Natural killer cell (primary cell): ENCODE results near the gene CHAD. TPM values are rescaled to one million over a fixed set of nuclear protein-coding genes. Genes with fewer than 3 reads are reported as not detected.

Experiments
- ATAC-seq, 3 donors: fragments of 150-1000 bp in 2 of 3; fragments of 200-7000 bp in 1 of 3; cut with Tn5 transposase; 1 replicate in 1 of 3; 2 replicates in 2 of 3; pipeline ENCODE4 v1.10.0; 2021; ENCODE audit warnings: mild to moderate bottlenecking in 2 of 3, moderate library complexity in 2 of 3
- DNase-seq, 2 donors: peaks; one replicate each; pipeline versions ENCODE4 v3.0.0 to v3.0.0-alpha.2; 2013 to 2021; ENCODE audit warnings: mixed read lengths in 1 of 2
- H3K27ac ChIP-seq: one replicate; pipeline ENCODE4 v1.5.1; 2013; ENCODE audit warnings: mild to moderate bottlenecking, low read length
- H3K27me3 ChIP-seq: one replicate; pipeline ENCODE4 v1.6.1; 2013; ENCODE audit warnings: low read length; ENCODE audit not compliant: control insufficient read depth, insufficient read depth
- H3K36me3 ChIP-seq: one replicate; pipeline ENCODE4 v1.6.1; 2013; ENCODE audit warnings: low read length; ENCODE audit not compliant: control insufficient read depth, insufficient read depth
- H3K4me1 ChIP-seq: one replicate; pipeline ENCODE4 v1.6.1; 2013; ENCODE audit warnings: low read length; ENCODE audit not compliant: control insufficient read depth, insufficient read depth
- H3K4me3 ChIP-seq: one replicate; pipeline ENCODE4 v1.5.1; 2013; ENCODE audit warnings: low read length
- H3K9me3 ChIP-seq: one replicate; pipeline ENCODE4 v1.6.1; 2013; ENCODE audit warnings: low read length; ENCODE audit not compliant: control insufficient read depth, insufficient read depth
- H3K27ac Mint-ChIP-seq, 2 donors: one replicate each; pipeline ENCODE4 v1.8.0; 2022; ENCODE audit warnings: mild to moderate bottlenecking in 2 of 2, mixed read lengths in 2 of 2, moderate library complexity in 1 of 2
- H3K27me3 Mint-ChIP-seq, 2 donors: one replicate each; pipeline ENCODE4 v1.8.0; 2022; ENCODE audit warnings: low read depth in 2 of 2, mixed read lengths in 2 of 2
- H3K36me3 Mint-ChIP-seq: one replicate; pipeline ENCODE4 v1.8.0; 2022; ENCODE audit warnings: mixed read lengths
- H3K4me1 Mint-ChIP-seq, 2 donors: one replicate each; pipeline ENCODE4 v1.8.0; 2022; ENCODE audit warnings: mixed read lengths in 2 of 2
- H3K4me3 Mint-ChIP-seq: one replicate; pipeline ENCODE4 v1.8.0; 2022; ENCODE audit warnings: mild to moderate bottlenecking, moderate library complexity, mixed read lengths
- H3K9me3 Mint-ChIP-seq, 2 donors: one replicate each; pipeline ENCODE4 v1.8.0; 2022; ENCODE audit warnings: mixed read lengths in 2 of 2
- WGBS: methylation state at CpG from one replicate; pipeline ENCODE4 v1.1.7; 2013; ENCODE audit warnings: missing lambda C conversion rate; ENCODE audit not compliant: insufficient coverage; 5-methylcytosine and 5-hydroxymethylcytosine counted together
- intact Hi-C: fragments of 100-400 bp; cut with micrococcal nuclease; formaldehyde crosslinking; loops from one replicate; pipeline ENCODE4 v1.14.2; 2022
- total RNA-seq, 4 donors: library from RNA; stranded (reverse); fragments of 120-200 nt in 1 of 4; gene quantifications; one replicate each; pipeline versions ENCODE4 v1.2.3 to v1.2.4, GENCODE V29; 2013 to 2022
- TF ChIP-seq, protein P1 (sequence below): fragments of 200-600 bp; IDR thresholded peaks from one replicate; pipeline ENCODE4 v1.8.0; 2022; ENCODE audit warnings: antibody characterized with exemption

Gene CHAD
- total RNA-seq, 3 donors from 2014 or later (not counting 1 experiment from before 2014, with no cell fraction given), result 0.60 TPM; not detected in 2

DNA sequence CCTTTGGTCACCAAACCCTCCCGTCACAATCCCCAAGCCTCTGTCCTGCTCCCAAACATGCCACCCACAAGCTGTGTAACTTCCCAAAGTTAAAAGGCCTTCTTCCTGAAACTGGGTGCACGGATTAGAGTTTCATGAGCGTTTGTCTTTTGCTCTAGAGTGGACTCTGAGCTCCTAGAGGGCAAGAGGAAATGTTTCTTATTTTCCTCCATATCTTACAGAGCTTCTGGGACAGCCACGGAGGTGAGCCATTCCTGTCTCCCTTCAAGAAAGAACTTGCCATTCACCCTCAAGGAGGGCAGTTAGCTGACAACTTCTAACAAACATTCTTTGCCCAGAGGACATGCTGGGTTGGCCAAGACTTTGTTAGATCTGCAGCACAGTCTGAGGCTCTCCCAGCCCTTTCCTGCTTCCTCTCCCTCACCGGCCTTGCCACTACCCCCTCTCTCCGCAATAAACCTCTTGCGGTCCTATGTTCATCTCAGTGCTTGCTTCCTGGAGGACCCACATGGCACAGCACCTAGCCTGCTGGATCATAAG is 37.0 kb upstream of the CHAD start:
- H3K27me3 ChIP-seq, result no peaks in the 10 kb centered on the region
- no peaks in the 10 kb centered on the region for H3K9me3 ChIP-seq
- ATAC-seq, result no peak
- peaks cover 13% of the 10 kb centered on the region for H3K4me1 ChIP-seq
- no peaks in the 10 kb centered on the region for H3K36me3 ChIP-seq
- Mint-ChIP-seq H3K36me3 (no peaks in the 10 kb centered on the region), H3K4me3 (no peak overlapping the region), H3K27me3 (peaks cover 0 to 21% of the 10 kb centered on the region in 2 donors), H3K4me1 (peaks cover 13 to 20% of the 10 kb centered on the region in 2 donors), H3K9me3 (no peaks in the 10 kb centered on the region), H3K27ac (no peak overlapping the region)
- intact Hi-C loops, result no loop called here
- TF ChIP-seq, protein P1, sequence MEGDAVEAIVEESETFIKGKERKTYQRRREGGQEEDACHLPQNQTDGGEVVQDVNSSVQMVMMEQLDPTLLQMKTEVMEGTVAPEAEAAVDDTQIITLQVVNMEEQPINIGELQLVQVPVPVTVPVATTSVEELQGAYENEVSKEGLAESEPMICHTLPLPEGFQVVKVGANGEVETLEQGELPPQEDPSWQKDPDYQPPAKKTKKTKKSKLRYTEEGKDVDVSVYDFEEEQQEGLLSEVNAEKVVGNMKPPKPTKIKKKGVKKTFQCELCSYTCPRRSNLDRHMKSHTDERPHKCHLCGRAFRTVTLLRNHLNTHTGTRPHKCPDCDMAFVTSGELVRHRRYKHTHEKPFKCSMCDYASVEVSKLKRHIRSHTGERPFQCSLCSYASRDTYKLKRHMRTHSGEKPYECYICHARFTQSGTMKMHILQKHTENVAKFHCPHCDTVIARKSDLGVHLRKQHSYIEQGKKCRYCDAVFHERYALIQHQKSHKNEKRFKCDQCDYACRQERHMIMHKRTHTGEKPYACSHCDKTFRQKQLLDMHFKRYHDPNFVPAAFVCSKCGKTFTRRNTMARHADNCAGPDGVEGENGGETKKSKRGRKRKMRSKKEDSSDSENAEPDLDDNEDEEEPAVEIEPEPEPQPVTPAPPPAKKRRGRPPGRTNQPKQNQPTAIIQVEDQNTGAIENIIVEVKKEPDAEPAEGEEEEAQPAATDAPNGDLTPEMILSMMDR, result no peak
- no peak overlapping the region for H3K4me3 ChIP-seq
- H3K27ac ChIP-seq, result no peak overlapping the region
- WGBS, result 79% methylated on average over 7 of the region's 7 CpGs
- no peak for DNase-seq

DNA sequence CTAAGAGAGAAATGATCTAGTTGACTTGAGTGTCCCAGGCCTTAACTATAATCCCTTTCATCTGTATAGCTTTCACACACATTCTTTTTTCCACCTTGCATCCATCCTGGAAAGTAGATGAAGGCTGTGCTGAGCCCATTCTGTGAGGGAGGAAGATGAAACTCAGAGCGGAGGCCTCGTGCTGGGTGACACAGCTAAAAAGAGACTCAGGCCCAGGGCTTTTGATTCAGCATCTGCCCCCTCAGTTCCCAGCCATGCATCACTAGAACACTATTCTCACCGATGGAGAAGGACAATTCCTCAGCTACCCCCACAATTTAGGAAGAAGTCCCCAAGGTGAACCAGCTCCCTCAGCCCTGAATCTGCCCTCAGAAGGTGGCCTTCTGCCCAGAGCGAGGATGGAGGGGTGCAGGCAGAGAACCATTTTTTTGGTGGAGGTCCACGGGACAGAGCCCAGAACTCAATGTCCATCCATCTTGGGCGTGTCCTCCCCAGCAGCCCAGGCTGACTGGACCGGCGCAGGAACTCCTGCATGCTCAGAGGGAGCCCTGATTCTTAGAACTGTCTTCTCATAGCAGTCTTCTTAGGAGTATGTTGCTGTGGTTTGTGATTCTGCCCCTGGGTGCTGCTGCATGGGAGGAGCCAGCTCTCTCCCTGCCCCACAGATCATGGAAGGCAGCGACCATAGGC is 33.8 kb upstream of the CHAD start:
- Mint-ChIP-seq H3K36me3 (no peaks in the 10 kb centered on the region), H3K27ac (no peak overlapping the region), H3K9me3 (no peaks in the 10 kb centered on the region), H3K27me3 (peaks cover 0 to 15% of the 10 kb centered on the region in 2 donors), H3K4me3 (no peak overlapping the region), H3K4me1 (peaks cover under 1 to 4% of the 10 kb centered on the region in 2 donors)
- no peak overlapping the region for H3K4me3 ChIP-seq
- H3K36me3 ChIP-seq, result no peaks in the 10 kb centered on the region
- H3K27me3 ChIP-seq, result no peaks in the 10 kb centered on the region
- WGBS, result 89% methylated on average over 9 of the region's 9 CpGs
- intact Hi-C loops, result no loop called here
- no peaks in the 10 kb centered on the region for H3K4me1 ChIP-seq
- no peak for ATAC-seq
- H3K27ac ChIP-seq, result no peak overlapping the region
- TF ChIP-seq, protein P1, result no peak
- no peak for DNase-seq
- no peaks in the 10 kb centered on the region for H3K9me3 ChIP-seq

DNA sequence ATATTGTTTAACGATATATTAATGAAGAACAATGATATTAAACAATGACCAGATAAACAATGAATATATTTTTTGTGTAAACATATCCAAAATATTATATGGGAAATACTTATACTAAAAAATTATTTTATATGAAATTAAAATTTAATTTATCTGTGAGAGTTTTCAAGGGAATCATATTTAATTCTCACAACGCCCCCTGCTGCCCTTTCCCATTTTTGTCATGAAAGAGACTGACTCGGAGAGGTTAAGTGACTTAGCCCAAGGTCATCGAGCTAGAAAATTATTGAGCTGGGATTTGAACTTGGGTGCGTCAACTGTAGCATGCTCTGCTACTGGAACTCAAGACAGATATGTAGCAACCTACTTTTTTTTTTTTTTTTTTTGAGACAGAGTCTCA is 32.4 kb upstream of the CHAD start:
- intact Hi-C loops, result no loop called here
- no peaks in the 10 kb centered on the region for H3K9me3 Mint-ChIP-seq
- WGBS, result 40% methylated on average over 3 of the region's 5 CpGs
- no peak overlapping the region for H3K27ac ChIP-seq
- H3K4me1 ChIP-seq, result no peaks in the 10 kb centered on the region
- DNase-seq, result peak in 1 of 2 donors; percentile 53
- peaks cover 0 to 15% of the 10 kb centered on the region in 2 donors for H3K27me3 Mint-ChIP-seq
- no peaks in the 10 kb centered on the region for H3K9me3 ChIP-seq
- H3K27me3 ChIP-seq, result no peaks in the 10 kb centered on the region
- no peak overlapping the region for H3K4me3 Mint-ChIP-seq
- no peaks in the 10 kb centered on the region for H3K36me3 Mint-ChIP-seq
- no peaks in the 10 kb centered on the region for H3K36me3 ChIP-seq
- TF ChIP-seq, protein P1, result peak; percentile 40
- H3K4me3 ChIP-seq, result no peak overlapping the region
- no peak for ATAC-seq
- H3K27ac Mint-ChIP-seq, result no peak overlapping the region
- peaks cover 0 to 4% of the 10 kb centered on the region in 2 donors for H3K4me1 Mint-ChIP-seq
